B cell (primary cell): ENCODE data around the gene RAI1.

Experiments
- CTCF ChIP-seq: fragments of 200-600 bp; IDR thresholded peaks from one replicate; pipeline ENCODE4 v1.8.0; 2022; ENCODE audit warnings: antibody characterized with exemption, mild to moderate bottlenecking
- EZH2 ChIP-seq: IDR thresholded peaks from 2 replicates; pipeline ENCODE4 v1.6.1; 2012; ENCODE audit warnings: borderline replicate concordance, low read depth, mild to moderate bottlenecking, moderate library complexity, low read length; ENCODE audit not compliant: insufficient read depth, poor library complexity, severe bottlenecking

- TF ChIP-seq CTCF (no peak), EZH2 (no peak)
Observed at GRCh38 chr17:17767154-17767869, 86.1 kb downstream of the RAI1 start.
